HEK293 (cell line): ENCODE measurements around the gene KIF26B.

Experiments used
- CTCF ChIP-seq: fragments of 450-650 bp; formaldehyde crosslinking; IDR thresholded peaks from 2 replicates; pipeline ENCODE4 v1.5.1; 2016; ENCODE audit warnings: missing biosample characterization, missing genetic modification characterization
- ELK4 ChIP-seq: IDR thresholded peaks from 2 replicates; pipeline ENCODE4 v1.6.1; 2011; ENCODE audit warnings: mild to moderate bottlenecking, low read depth, low read length, borderline replicate concordance
- REPIN1 ChIP-seq: fragments of 450-650 bp; formaldehyde crosslinking; IDR thresholded peaks from 2 replicates; pipeline ENCODE4 v1.5.1; 2017; ENCODE audit warnings: missing biosample characterization, missing genetic modification characterization, low read depth
- REST ChIP-seq: fragments of 450-650 bp; formaldehyde crosslinking; IDR thresholded peaks from 2 replicates; pipeline ENCODE4 v1.5.1; 2016; ENCODE audit warnings: missing biosample characterization, missing genetic modification characterization
- TRIM28 ChIP-seq: IDR thresholded peaks from 2 replicates; pipeline ENCODE4 v1.6.1; 2011; ENCODE audit warnings: low read length, control low read depth, borderline replicate concordance
- YY2 ChIP-seq: fragments of 450-650 bp; formaldehyde crosslinking; IDR thresholded peaks from 2 replicates; pipeline ENCODE4 v1.5.1; 2016; ENCODE audit warnings: missing biosample characterization, missing genetic modification characterization
- ZNF571 ChIP-seq: fragments of 450-650 bp; formaldehyde crosslinking; IDR thresholded peaks from 2 replicates; pipeline ENCODE4 v1.5.0; 2017; ENCODE audit warnings: missing biosample characterization, missing genetic modification characterization
- ZNF621 ChIP-seq: fragments of 450-650 bp; formaldehyde crosslinking; IDR thresholded peaks from 2 replicates; pipeline ENCODE4 v1.5.1; 2017; ENCODE audit warnings: missing biosample characterization, missing genetic modification characterization

- TF ChIP-seq REPIN1 (tag by site-specific recombination) (no peak), CTCF (tag by site-specific recombination) (no peak), REST (tag by site-specific recombination) (no peak), TRIM28 (no peak), ZNF621 (tag by site-specific recombination) (no peak), ELK4 (no peak), YY2 (tag by site-specific recombination) (no peak), ZNF571 (no peak)
Measured at GRCh38 chr1:245246433-245246832, 91.6 kb downstream of the KIF26B start.
